HEK293T (cell line): ENCODE results near the gene TAF3.

Source experiments
- CTCF ChIA-PET: fragments of 350-600 bp; formaldehyde crosslinking; extraction: SDS; loops from one replicate; lab custom pipeline; 2021; ENCODE audit warnings: antibody characterized with exemption, inconsistent platforms; lab: Yijun Ruan, JAX
- POLR2A ChIA-PET: fragments of 350-600 bp; formaldehyde crosslinking; extraction: SDS; loops from one replicate; lab custom pipeline; 2020; ENCODE audit warnings: antibody characterized with exemption, inconsistent platforms; lab: Yijun Ruan, JAX
- DNase-seq: peaks from one replicate; pipeline ENCODE4 v3.0.0; 2012; ENCODE audit warnings: mixed read lengths; ENCODE audit errors: extremely low spot score
- ARNT ChIP-seq: fragments of 450-650 bp; IDR thresholded peaks from 2 replicates; pipeline ENCODE4 v1.6.1; 2017; ENCODE audit warnings: mild to moderate bottlenecking
- BHLHE40 ChIP-seq: fragments of 450-650 bp; IDR thresholded peaks from 2 replicates; pipeline ENCODE4 v1.6.1; 2016; ENCODE audit warnings: mild to moderate bottlenecking, moderate library complexity, borderline replicate concordance
- CTBP1 ChIP-seq: fragments of 450-650 bp; IDR thresholded peaks from 2 replicates; pipeline ENCODE4 v1.6.1; 2016; ENCODE audit warnings: borderline replicate concordance
- ELF4 ChIP-seq: fragments of 450-650 bp; IDR thresholded peaks from 2 replicates; pipeline ENCODE4 v1.6.1; 2017; ENCODE audit warnings: antibody characterized with exemption
- FOXA1 ChIP-seq: fragments of 450-650 bp; IDR thresholded peaks from 2 replicates; pipeline ENCODE4 v1.6.1; 2016; ENCODE audit warnings: mild to moderate bottlenecking
- FOXK2 ChIP-seq: fragments of 450-650 bp; IDR thresholded peaks from 2 replicates; pipeline ENCODE4 v1.6.1; 2016; ENCODE audit warnings: mild to moderate bottlenecking
- FOXM1 ChIP-seq: fragments of 450-650 bp; IDR thresholded peaks from 2 replicates; pipeline ENCODE4 v1.6.1; 2017; ENCODE audit warnings: mild to moderate bottlenecking, borderline replicate concordance
- HDGF ChIP-seq: fragments of 450-650 bp; IDR thresholded peaks from 2 replicates; pipeline ENCODE4 v1.6.1; 2017; ENCODE audit warnings: antibody characterized with exemption, borderline replicate concordance
- L3MBTL2 ChIP-seq: fragments of 450-650 bp; conservative IDR thresholded peaks from 2 replicates; pipeline ENCODE4 v1.6.1; 2016; ENCODE audit warnings: mild to moderate bottlenecking
- LEF1 ChIP-seq: fragments of 450-650 bp; IDR thresholded peaks from 2 replicates; pipeline ENCODE4 v1.6.1; 2017; ENCODE audit warnings: mild to moderate bottlenecking, borderline replicate concordance
- NFRKB ChIP-seq: fragments of 450-650 bp; IDR thresholded peaks from 2 replicates; pipeline ENCODE4 v1.6.1; 2016; ENCODE audit warnings: mild to moderate bottlenecking, moderate library complexity
- SP1 ChIP-seq: fragments of 450-650 bp; IDR thresholded peaks from 2 replicates; pipeline ENCODE4 v1.6.1; 2017
- SUZ12 ChIP-seq: fragments of 450-650 bp; IDR thresholded peaks from 2 replicates; pipeline ENCODE4 v1.6.1; 2016; ENCODE audit warnings: mild to moderate bottlenecking
- TARDBP ChIP-seq: fragments of 450-650 bp; IDR thresholded peaks from 2 replicates; pipeline ENCODE4 v1.6.1; 2016
- ZNF384 ChIP-seq: fragments of 450-650 bp; IDR thresholded peaks from 2 replicates; pipeline ENCODE4 v1.6.1; 2016
- TF ChIP-seq, protein P1 (sequence below): fragments of 450-650 bp; IDR thresholded peaks from 2 replicates; pipeline ENCODE4 v1.6.1; 2016

Gene TAF3

GRCh38 chr10:7933262-7933661, 115.0 kb downstream of the TAF3 start:
- TF ChIP-seq LEF1: no peak
- TF ChIP-seq L3MBTL2: no peak
- no peak for TF ChIP-seq HDGF
- ChIA-PET POLR2A (no interaction called here), CTCF (no interaction called here)
- no peak for DNase-seq

DNA sequence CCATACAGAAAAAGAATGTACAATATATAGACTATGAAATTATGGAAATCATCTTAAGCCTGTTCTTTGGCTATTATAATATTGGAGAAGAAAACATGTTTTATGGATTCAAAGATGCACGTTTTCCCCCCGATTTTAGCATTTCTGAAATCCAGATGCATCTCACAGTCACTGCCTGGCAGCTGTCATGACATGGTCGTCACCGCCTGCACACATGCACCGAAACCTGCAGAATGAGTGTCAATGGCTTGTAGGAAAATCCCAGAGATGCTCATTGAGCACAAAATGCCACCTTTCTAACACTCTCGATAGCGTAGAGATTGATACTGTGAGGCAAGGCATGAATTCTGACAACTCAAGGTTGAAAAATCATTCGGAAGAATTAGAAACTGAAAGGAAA, 115.5 kb downstream of the TAF3 start:
- POLR2A ChIA-PET: no interaction called here

DNA sequence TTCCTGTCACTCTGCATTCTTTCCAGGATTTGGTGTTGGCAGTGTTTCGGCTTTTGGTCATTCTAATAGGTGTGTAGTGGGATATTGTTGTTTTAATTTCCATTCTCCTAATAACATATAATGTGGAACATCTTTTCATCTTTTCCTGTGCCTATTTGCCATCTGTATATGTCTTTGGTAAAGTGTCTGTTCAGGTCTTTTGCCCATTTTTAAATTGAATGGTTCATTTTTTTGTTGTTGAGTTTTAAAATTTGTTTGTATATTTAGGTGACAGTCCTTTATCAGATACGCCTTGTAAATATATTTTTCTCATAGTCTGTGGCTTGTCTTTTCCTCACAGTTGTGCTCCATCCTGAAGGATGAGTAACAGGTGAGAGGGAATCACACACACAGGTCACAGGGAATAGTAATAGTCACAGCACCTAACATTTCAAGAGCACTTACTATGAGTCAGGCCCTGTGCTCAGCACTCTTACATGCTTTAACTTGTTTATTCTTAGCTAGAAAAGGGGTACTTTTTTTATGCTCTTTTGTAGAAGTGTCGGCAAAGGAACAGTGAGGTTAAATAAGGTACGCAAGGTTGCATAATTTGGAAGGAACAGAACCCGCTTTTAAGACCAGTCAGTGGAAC, 119.1 kb downstream of the TAF3 start:
- no peak for DNase-seq
- CTCF ChIA-PET: no interaction called here
- TF ChIP-seq SUZ12 (no peak), ARNT (no peak), ELF4 (no peak), BHLHE40 (no peak)
- POLR2A ChIA-PET: no interaction called here

More for the DNA sequence above, 115.5 kb downstream of the TAF3 start:
- DNase-seq: no peak
- no peak for TF ChIP-seq BHLHE40
- no peak for TF ChIP-seq ARNT
- TF ChIP-seq LEF1: no peak
- TF ChIP-seq ZNF384: no peak
- TF ChIP-seq, protein P1, sequence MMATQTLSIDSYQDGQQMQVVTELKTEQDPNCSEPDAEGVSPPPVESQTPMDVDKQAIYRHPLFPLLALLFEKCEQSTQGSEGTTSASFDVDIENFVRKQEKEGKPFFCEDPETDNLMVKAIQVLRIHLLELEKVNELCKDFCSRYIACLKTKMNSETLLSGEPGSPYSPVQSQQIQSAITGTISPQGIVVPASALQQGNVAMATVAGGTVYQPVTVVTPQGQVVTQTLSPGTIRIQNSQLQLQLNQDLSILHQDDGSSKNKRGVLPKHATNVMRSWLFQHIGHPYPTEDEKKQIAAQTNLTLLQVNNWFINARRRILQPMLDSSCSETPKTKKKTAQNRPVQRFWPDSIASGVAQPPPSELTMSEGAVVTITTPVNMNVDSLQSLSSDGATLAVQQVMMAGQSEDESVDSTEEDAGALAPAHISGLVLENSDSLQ: no peak
- no peak for TF ChIP-seq SP1
- TF ChIP-seq ELF4: no peak
- no peak for TF ChIP-seq FOXK2
- CTCF ChIA-PET: no interaction called here

- ChIA-PET POLR2A (no interaction called here), CTCF (no interaction called here)
- TF ChIP-seq FOXM1 (no peak), ELF4 (no peak), TARDBP (no peak), L3MBTL2 (no peak), CTBP1 (no peak), ARNT (no peak), LEF1 (no peak), NFRKB (no peak)
- no peak for DNase-seq
These were observed 123.3 kb downstream of the TAF3 start for GRCh38 chr10:7941576-7941975.

- TF ChIP-seq ARNT (no peak), SUZ12 (no peak), ELF4 (no peak)
These were observed 124.0 kb downstream of the TAF3 start for GRCh38 chr10:7942316-7942715.

GRCh38 chr10:7942859-7943258, 124.6 kb downstream of the TAF3 start:
- TF ChIP-seq FOXM1 (no peak), ELF4 (no peak), BHLHE40 (no peak), HDGF (no peak)
- no peak for DNase-seq
- ChIA-PET POLR2A (no interaction called here), CTCF (no interaction called here)

More at GRCh38 chr10:7942316-7942715, 124.0 kb downstream of the TAF3 start:
- ChIA-PET CTCF (no interaction called here), POLR2A (no interaction called here)
- DNase-seq: no peak

- CTCF ChIA-PET: no interaction called here
- TF ChIP-seq, protein P1: no peak
- no peak for TF ChIP-seq FOXM1
- TF ChIP-seq NFRKB: no peak
- TF ChIP-seq CTBP1: no peak
- no peak for TF ChIP-seq SUZ12
- no peak for TF ChIP-seq TARDBP
- no peak for TF ChIP-seq SP1
- no peak for TF ChIP-seq FOXA1
- TF ChIP-seq FOXK2: no peak
- TF ChIP-seq ELF4: no peak
- no peak for TF ChIP-seq ARNT
- no peak for TF ChIP-seq HDGF
- no peak for TF ChIP-seq L3MBTL2
- no peak for TF ChIP-seq BHLHE40
- TF ChIP-seq ZNF384: no peak
- POLR2A ChIA-PET: no interaction called here
- DNase-seq: no peak
These were observed 125.8 kb downstream of the TAF3 start for GRCh38 chr10:7944215-7944480.

DNA sequence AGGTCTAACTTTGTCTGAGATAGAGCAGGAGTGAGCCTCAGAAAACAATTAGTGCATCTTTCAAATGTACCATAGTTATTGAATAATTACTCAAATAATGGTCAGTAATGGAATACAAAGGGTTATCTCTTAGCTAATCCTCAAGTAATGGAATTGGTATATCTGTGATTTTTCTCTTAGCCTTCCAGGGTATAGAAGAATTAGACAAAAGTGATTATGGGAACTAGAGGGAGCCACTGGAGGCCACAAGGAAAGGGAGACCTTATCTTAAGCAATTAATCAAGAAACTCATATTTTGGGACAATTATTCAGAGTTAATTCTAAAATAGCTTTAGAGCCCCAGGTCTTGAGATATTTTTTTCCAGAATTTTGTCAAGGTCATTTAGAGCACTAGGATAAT, 126.2 kb downstream of the TAF3 start:
- ChIA-PET CTCF (no interaction called here), POLR2A (no interaction called here)
- no peak for DNase-seq
- TF ChIP-seq FOXK2: no peak
- TF ChIP-seq TARDBP: no peak
- no peak for TF ChIP-seq BHLHE40
- no peak for TF ChIP-seq CTBP1
- no peak for TF ChIP-seq ELF4
- no peak for TF ChIP-seq L3MBTL2
- TF ChIP-seq SUZ12: no peak
- TF ChIP-seq HDGF: no peak
- no peak for TF ChIP-seq ZNF384
- no peak for TF ChIP-seq SP1
- TF ChIP-seq, protein P1: no peak
- no peak for TF ChIP-seq FOXA1
- no peak for TF ChIP-seq FOXM1
- no peak for TF ChIP-seq ARNT
